Measurements from ENCODE around the gene C8G. TPM values are rescaled to one million over a fixed set of nuclear protein-coding genes. Genes with fewer than 3 reads are reported as not detected.

Gene C8G
- total RNA-seq, 1 donor from 2014 or later: 0.98 TPM

DNA sequence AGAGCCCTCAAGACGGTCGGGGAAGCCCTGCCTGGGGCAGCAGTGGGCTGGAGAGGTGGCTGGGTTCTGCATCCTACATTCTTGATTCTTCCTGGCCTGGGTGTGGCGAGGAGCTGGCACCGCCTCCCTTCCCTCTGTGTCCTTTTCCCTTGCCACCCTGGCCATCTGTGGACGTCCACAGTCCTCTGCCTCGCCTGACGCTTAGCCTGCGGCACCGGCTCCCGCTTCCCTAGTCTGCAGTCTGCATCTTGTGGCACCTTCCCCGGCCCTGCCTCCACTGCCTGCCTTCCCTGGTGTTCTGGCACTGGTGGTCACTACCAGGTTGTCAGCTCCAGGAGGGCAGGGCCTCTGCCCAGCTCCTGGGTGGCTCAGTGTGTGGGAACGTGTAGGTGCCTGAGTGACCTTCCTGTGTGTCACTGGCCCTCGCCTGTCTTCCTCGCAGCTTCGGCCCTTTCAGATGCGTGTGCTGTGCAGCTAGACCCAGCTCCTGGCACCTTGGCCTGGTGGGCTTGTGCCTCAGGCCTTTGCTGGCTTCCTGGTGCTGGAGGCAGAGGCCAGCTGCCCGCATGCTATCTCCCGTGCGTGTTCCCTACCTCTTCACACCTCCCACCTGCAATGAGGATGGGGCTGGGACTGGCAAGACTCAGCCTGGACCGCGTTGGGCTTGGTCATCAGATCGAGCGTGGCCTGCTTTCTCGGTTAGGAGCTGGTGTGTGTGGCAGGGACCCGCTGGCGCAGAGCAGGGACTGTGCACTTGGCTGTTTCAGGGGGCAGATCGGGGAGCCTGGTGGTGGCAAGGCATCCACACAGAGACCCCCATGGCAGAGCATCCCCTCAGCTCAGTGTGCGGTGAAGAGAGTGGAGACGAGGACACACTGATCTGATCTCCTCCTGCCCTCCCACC is 37.8 kb upstream of the C8G start:
- H3K36me3 Mint-ChIP-seq (ENCODE audit: low read depth): peaks cover 3% of the 10 kb centered on the region
- H3K27ac Mint-ChIP-seq (ENCODE audit: unreplicated experiment): peak overlapping the region; percentile 62
- H3K4me1 Mint-ChIP-seq: no peaks in the 10 kb centered on the region
- TF ChIP-seq, protein P1, sequence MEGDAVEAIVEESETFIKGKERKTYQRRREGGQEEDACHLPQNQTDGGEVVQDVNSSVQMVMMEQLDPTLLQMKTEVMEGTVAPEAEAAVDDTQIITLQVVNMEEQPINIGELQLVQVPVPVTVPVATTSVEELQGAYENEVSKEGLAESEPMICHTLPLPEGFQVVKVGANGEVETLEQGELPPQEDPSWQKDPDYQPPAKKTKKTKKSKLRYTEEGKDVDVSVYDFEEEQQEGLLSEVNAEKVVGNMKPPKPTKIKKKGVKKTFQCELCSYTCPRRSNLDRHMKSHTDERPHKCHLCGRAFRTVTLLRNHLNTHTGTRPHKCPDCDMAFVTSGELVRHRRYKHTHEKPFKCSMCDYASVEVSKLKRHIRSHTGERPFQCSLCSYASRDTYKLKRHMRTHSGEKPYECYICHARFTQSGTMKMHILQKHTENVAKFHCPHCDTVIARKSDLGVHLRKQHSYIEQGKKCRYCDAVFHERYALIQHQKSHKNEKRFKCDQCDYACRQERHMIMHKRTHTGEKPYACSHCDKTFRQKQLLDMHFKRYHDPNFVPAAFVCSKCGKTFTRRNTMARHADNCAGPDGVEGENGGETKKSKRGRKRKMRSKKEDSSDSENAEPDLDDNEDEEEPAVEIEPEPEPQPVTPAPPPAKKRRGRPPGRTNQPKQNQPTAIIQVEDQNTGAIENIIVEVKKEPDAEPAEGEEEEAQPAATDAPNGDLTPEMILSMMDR (conservative IDR thresholded peaks at IDR 0.05): no peak
- H3K4me3 Mint-ChIP-seq: no peak overlapping the region
- no peaks in the 10 kb centered on the region for H3K27me3 Mint-ChIP-seq (ENCODE audit: low read depth)
- no peaks in the 10 kb centered on the region for H3K9me3 Mint-ChIP-seq
- DNase-seq (ENCODE audit: low read depth, low spot score): no peak

DNA sequence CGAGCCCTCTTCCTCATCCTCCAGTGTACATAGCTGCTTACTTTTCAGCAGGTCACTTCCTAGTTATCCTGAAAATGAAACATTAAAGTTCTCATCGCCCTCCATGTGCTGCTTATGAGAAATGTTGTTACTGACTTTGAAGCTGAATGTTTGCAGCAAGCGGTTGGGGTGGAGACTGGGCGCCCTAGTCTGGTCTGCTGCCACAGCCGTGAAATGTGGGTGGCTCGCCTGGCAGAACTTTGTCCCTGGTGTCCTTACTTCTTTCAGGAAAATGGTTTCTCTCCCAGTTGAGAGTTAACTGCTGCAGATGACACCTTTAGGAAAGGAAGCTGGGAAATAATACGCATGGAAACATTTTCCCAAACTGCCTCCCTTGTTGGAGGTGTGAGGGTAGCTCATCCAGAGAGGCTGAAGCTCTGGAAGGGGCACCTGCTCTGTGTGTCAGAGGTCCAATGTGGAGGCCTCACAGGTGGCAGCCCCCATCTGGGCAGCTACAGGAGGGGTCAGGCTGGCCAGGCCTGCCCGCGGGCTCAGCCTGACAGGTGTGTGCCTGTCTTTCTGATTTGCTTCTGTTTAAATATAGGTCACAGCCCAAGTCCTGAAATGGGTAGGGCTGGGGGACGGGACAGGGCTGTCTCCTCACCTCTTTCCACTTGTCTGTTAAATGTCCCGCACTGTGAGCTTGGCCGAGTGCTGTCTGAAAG is 34.7 kb upstream of the C8G start:
- DNase-seq (ENCODE audit: low read depth, low spot score): no peak
- Mint-ChIP-seq H3K9me3 (no peaks in the 10 kb centered on the region), H3K27me3 (ENCODE audit: low read depth) (no peaks in the 10 kb centered on the region), H3K36me3 (ENCODE audit: low read depth) (peaks cover 3% of the 10 kb centered on the region), H3K4me1 (no peaks in the 10 kb centered on the region), H3K27ac (ENCODE audit: unreplicated experiment) (no peak overlapping the region), H3K4me3 (no peak overlapping the region)
- TF ChIP-seq, protein P1 (conservative IDR thresholded peaks at IDR 0.05): no peak

DNA sequence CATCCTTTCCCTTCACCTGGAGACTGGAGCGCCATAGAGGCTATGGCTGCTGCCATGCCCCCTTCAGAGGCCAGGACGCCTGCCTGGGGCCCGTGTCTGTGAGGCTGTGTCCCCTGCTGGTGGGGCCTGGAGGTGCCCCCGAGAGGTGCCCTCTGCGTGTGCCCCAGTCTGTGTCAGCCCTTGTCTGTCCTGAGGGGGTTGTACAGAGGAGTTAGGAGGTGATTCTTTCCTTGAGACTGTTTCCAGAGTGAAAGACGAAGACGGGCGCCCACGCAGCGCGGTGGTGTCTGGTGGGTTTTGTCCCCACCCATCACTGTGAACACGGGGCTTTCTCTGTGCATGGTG is 34.2 kb upstream of the C8G start:
- TF ChIP-seq, protein P1 (conservative IDR thresholded peaks at IDR 0.05): no peak

DNA sequence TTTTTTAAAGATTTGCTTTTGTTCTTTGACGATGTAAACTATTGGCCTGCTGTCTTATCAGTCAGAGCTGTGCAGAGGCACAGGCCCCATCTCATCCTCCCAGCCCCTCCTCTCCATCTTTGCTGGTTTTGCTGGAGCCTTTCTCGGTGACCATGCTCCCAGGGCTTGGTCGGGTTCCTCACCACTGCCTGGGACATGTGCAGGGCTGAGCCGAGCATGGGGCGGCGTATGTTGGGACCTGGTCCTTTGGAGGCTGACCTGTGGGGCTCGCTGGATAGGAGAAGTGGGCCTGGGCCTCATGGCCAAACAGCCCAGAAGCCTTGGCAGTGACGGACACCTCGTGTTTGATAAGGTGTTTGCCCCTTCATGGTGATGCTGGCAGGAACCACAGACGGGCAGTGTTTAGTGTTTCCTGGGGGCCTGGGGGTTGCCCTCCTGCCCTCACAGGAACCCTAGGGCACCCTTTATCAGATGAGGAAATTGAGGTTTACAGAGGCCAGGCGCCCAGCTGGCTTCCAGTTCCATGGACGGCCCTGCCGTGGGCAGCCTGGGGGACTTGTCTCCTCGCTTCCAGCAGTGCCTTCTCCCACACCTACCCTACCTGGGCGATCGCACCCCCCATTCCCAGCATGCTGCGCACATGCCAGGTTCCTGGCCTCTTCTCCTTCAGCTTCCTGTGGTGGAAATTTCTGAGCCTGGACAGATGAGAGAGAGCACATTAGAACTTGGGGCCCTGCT is 31.2 kb upstream of the C8G start:
- Mint-ChIP-seq H3K4me3 (no peak overlapping the region), H3K27ac (ENCODE audit: unreplicated experiment) (no peak overlapping the region), H3K9me3 (no peaks in the 10 kb centered on the region), H3K4me1 (no peaks in the 10 kb centered on the region), H3K27me3 (ENCODE audit: low read depth) (no peaks in the 10 kb centered on the region), H3K36me3 (ENCODE audit: low read depth) (peaks cover 3% of the 10 kb centered on the region)
- DNase-seq (ENCODE audit: low read depth, low spot score): no peak
- TF ChIP-seq, protein P1 (conservative IDR thresholded peaks at IDR 0.05): no peak

More for the DNA sequence above, 34.2 kb upstream of the C8G start:
- no peak overlapping the region for H3K27ac Mint-ChIP-seq (ENCODE audit: unreplicated experiment)
- no peaks in the 10 kb centered on the region for H3K4me1 Mint-ChIP-seq
- H3K36me3 Mint-ChIP-seq (ENCODE audit: low read depth): peaks cover 3% of the 10 kb centered on the region
- DNase-seq (ENCODE audit: low read depth, low spot score): no peak
- H3K27me3 Mint-ChIP-seq (ENCODE audit: low read depth): no peaks in the 10 kb centered on the region
- no peak overlapping the region for H3K4me3 Mint-ChIP-seq
- no peaks in the 10 kb centered on the region for H3K9me3 Mint-ChIP-seq

DNA sequence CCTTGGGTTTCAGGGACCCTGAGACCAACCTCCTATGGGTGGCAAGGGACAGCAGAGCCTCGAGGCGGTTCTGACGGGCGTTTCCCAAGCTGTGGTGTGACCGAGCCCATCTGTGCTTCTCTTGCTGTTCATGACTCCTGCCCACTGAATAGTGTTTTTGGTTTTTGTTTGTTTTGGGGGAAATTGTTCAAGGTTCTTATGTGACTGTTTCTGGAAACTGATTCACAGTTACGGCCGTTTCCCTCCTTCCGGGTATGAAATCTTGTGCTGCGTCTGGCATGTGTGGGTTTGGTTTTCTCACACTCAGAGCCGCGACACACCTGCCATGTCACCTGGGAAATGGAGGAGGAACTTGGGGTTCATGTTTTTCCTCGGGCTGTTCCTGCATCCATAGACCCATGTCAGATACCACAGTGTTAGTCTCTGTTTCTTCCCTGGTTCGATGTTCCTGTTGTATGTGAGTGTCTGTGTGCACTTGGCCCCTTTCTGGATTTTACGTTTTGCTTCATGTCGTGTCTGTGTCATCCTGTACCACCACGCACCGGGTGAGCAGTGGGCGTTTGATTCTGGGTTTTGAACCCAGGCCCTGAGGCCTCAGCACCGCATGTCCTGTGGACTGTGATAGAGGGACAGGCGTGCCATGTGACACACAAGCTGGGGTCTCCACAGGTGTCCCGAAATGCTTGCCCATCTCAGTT is 29.3 kb upstream of the C8G start:
- Mint-ChIP-seq H3K9me3 (no peaks in the 10 kb centered on the region), H3K36me3 (ENCODE audit: low read depth) (peaks cover 8% of the 10 kb centered on the region), H3K4me1 (no peaks in the 10 kb centered on the region), H3K27ac (ENCODE audit: unreplicated experiment) (no peak overlapping the region), H3K27me3 (ENCODE audit: low read depth) (no peaks in the 10 kb centered on the region), H3K4me3 (no peak overlapping the region)
- TF ChIP-seq, protein P1 (conservative IDR thresholded peaks at IDR 0.05): no peak
- no peak for DNase-seq (ENCODE audit: low read depth, low spot score)
